Kidney (tissue), 14 donors: ENCODE results near the gene PIEZO2. TPM values are rescaled to one million over a fixed set of nuclear protein-coding genes. Genes with fewer than 3 reads are reported as not detected.

ENCODE experiments used
- DNase-seq, 5 donors: peaks; one replicate each; pipeline ENCODE4 v3.0.0-alpha.2; 2013 to 2020
- FAIRE-seq: peaks from 2 replicates; lab custom pipeline; 2012; peaks lifted over from hg19 to GRCh38; lab: Jason Lieb, UNC
- H3K27ac ChIP-seq, 2 donors: one replicate each; pipeline ENCODE4 v1.7.0; 2013; ENCODE audit warnings: low read depth in 2 of 2, low read length in 2 of 2, inconsistent platforms in 1 of 2
- H3K27me3 ChIP-seq: one replicate; pipeline ENCODE4 v1.7.1; 2013; ENCODE audit warnings: low read length, inconsistent platforms; ENCODE audit not compliant: control insufficient read depth, insufficient read depth
- H3K36me3 ChIP-seq, 3 donors: one replicate each; pipeline versions ENCODE4 v1.7.0 to v1.7.1; 2013; ENCODE audit warnings: low read length in 3 of 3, control low read depth in 1 of 3, inconsistent platforms in 1 of 3; ENCODE audit not compliant: insufficient read depth in 3 of 3, control insufficient read depth in 2 of 3
- H3K4me1 ChIP-seq, 3 donors: one replicate each; pipeline versions ENCODE4 v1.7.0 to v1.7.1; 2013; ENCODE audit warnings: low read length in 3 of 3, inconsistent platforms in 1 of 3, low read depth in 1 of 3; ENCODE audit not compliant: control insufficient read depth in 2 of 3, insufficient read depth in 2 of 3
- H3K4me3 ChIP-seq, 3 donors: one replicate each; pipeline versions ENCODE4 v1.7.0 to v1.8.1; 2013; ENCODE audit warnings: low read length in 3 of 3, control low read depth in 1 of 3, inconsistent platforms in 1 of 3
- H3K9ac ChIP-seq, 3 donors: one replicate each; pipeline versions ENCODE4 v1.7.0 to v1.7.1; 2013; ENCODE audit warnings: low read length in 3 of 3, control low read depth in 1 of 3, inconsistent platforms in 1 of 3
- H3K9me3 ChIP-seq, 3 donors: one replicate each; pipeline versions ENCODE4 v1.7.0 to v1.7.1; 2013; ENCODE audit warnings: low read length in 3 of 3, control low read depth in 1 of 3, inconsistent platforms in 1 of 3; ENCODE audit not compliant: control insufficient read depth in 2 of 3, insufficient read depth in 1 of 3
- CTCF ChIP-seq: IDR thresholded peaks from 3 replicates; pipeline ENCODE4 v1.5.1; 2012; ENCODE audit warnings: mild to moderate bottlenecking, moderate library complexity, borderline replicate concordance; ENCODE audit not compliant: insufficient read depth; ENCODE audit errors: extremely low read depth
- intact Hi-C: fragments of 100-400 bp; cut with DNase I; formaldehyde crosslinking; loops from one replicate; pipeline ENCODE4 v1.11.1; 2022
- polyA plus RNA-seq: library from polyadenylated mRNA; stranded (reverse); fragments of 350-450 nt; fragmentation: Illumina TruSeq; extraction: RNeasy Lipid Tissue Mini Kit (QIAGEN cat#74804); gene quantifications from one replicate; pipeline ENCODE4 v1.2.3, GENCODE V29; 2014; ENCODE audit warnings: low read depth, low replicate concordance; ENCODE audit not compliant: insufficient read depth
- total RNA-seq: library from RNA; stranded (reverse); fragmentation: NEBNext Ultra II Directional; extraction: Animal tissue kit (Norgen Biotek cat#: 25700); gene quantifications from one replicate; pipeline ENCODE4 v1.2.1, GENCODE V29; 2021
- donor health status: control.
- donor health status: control.
- donor health status: control.
- donor health status: control.
- donor health status: control.
- donor health status: DM: yes; HTN: yes; CAD: no.
- donor health status: Normal renal cell carcinoma (clear cell type).

The PIEZO2 gene
- total and polyA plus RNA-seq, 2 donors from 2014 or later = 1.1 to 4.1 TPM

- Histone ChIP-seq H3K9me3 (no peaks in the 10 kb centered on the region), H3K4me1 (no peaks in the 10 kb centered on the region), H3K36me3 (no peaks in the 10 kb centered on the region), H3K9ac (no peak overlapping the region), H3K27me3 (no peaks in the 10 kb centered on the region), H3K27ac (no peak overlapping the region), H3K4me3 (no peak overlapping the region)
- intact Hi-C loops = no loop called here
- TF ChIP-seq CTCF = no peak
- FAIRE-seq (no peak), DNase-seq (no peak)
Observed at GRCh38 chr18:10682368-10682714, 467.0 kb downstream of the PIEZO2 start.

- DNase-seq (peak in 1 of 5 donors; percentile 49), FAIRE-seq (no peak)
- Histone ChIP-seq H3K4me3 (no peak overlapping the region), H3K36me3 (no peaks in the 10 kb centered on the region), H3K4me1 (no peaks in the 10 kb centered on the region), H3K9ac (no peak overlapping the region), H3K9me3 (no peaks in the 10 kb centered on the region), H3K27ac (no peak overlapping the region), H3K27me3 (no peaks in the 10 kb centered on the region)
- intact Hi-C loops = no loop called here
- TF ChIP-seq CTCF = no peak
Observed at GRCh38 chr18:10681581-10682367, 467.6 kb downstream of the PIEZO2 start.

- Histone ChIP-seq H3K4me3 (no peak overlapping the region), H3K27ac (no peak overlapping the region), H3K4me1 (no peaks in the 10 kb centered on the region), H3K36me3 (no peaks in the 10 kb centered on the region), H3K27me3 (no peaks in the 10 kb centered on the region), H3K9ac (no peak overlapping the region), H3K9me3 (no peaks in the 10 kb centered on the region)
- intact Hi-C loops = no loop called here
- FAIRE-seq = no peak
- DNase-seq = no peak
- no peak for TF ChIP-seq CTCF
Observed at GRCh38 chr18:10680271-10680596, 469.1 kb downstream of the PIEZO2 start.
